HG03439 (cell line): ENCODE results near the gene SLC43A2.

Experiments used
- ATAC-seq: cut with Tn5 transposase; IDR thresholded peaks from one replicate; pipeline ENCODE4 v1.9.1; 2021; ENCODE audit warnings: mild to moderate bottlenecking, moderate library complexity; ENCODE audit not compliant: unreplicated experiment

SLC43A2 gene

DNA sequence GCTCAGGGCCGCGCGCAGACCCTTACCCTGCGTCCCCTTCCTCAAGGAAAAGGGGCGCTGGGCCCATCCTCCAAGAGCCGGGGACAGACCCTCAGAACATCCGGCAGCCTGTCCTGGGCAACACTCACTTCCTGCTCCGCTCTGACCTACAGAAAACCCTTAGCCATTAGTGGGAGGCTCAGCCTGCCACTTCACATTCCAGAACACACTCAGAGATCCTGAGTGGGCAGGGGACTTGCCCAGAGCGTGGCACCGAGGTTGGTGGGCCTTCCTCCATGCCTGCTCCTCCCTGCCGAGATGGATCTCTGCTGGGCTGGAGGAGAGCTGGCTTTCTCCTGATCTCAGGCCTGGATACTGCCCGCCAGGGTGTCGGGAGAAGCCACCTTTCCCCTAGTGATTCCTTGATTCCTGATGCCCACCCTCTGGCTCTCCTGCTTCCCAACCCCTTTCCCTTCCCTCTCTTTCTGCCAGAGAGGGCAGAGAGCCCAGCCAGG is 15.4 kb upstream of the SLC43A2 start:
- no peak for ATAC-seq

DNA sequence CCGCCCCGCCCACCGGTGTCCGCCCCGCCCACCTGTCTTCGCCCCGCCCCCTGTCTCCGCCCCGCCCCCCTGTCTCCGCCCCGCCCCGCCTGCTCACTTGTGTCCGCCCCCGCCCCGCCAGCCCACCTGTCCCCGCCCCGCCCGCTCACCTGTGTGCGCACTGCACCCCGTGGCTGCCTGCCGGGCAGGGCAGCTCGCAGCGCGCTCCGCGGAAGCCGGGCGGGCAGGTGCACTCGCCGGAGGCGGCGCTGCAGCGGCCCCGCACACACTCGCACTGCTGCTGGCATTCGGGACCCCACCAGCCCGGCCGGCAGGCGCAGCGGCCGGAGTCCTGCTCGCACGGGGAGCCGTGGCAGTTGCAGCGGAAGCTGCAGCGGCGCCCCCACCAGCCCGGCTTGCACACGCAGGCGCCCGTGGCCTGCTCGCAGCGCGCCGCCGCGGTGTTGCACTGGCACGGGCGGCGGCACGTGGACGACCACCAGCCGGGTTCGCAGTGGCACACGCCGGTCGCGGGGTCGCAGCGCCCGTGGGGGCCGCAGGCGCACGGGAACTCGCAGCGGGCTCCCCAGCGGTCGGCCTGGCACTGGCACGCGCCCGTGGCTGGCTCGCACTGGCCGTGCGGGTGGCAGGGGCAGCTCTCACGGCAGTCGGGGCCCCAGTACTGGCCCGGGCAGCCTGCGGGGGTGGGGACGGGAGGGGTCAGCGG is 14.8 kb upstream of the SLC43A2 start:
- ATAC-seq: no peak

DNA sequence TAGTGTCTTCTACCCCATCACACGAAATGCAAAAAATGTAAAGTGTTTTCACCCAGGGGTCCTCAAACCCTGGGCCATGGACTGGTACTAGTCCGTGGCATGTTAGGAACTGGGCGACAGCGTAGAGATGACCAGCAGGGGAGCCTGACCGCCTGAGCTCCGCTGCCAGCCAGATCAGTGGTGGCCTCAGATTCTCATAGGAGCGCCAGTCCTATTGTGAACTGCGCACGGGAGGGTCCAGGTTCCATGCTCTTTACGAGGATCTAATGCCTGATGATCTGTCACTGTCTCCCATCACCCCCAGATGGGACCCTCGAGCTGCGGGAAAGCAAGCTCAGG is 12.4 kb upstream of the SLC43A2 start:
- no peak for ATAC-seq

- no peak for ATAC-seq
These were observed 11.9 kb upstream of the SLC43A2 start for GRCh38 chr17:1640329-1641064.

GRCh38 chr17:1639549-1640180 is 11.0 kb upstream of the SLC43A2 start:
- no peak for ATAC-seq

DNA sequence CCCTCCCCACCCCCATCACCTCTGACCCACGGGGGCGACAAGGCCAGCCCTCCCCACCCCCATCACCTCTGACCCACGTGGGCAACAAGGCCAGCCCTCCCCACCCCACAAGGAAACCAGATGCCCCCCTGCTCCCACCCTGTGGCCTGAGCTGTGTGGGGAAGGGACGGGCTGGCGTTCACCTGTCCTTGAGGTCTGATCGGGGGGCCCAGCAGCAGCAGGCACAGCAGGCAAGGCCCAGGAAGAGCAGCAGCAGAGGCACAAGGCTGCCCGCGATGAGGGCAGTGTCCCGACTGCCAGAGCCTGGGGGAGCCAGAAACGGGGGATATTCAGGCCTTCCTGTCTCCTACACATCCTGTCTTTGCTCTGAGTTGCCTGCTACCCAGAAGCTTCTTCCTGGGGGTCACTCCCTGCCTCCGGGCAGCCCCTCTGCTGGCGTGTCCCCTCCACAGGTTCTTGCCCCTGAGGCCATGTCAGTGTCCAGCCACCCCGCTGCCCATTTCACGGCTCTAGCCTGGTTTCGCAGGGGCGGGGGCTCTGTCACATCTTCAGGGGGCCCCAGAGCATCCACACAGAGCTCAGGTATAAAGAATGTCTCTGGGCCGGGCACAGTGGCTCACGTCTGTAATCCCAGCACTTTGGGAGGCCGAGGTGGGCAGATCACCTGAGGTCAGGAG is 10.1 kb upstream of the SLC43A2 start:
- ATAC-seq: no peak

DNA sequence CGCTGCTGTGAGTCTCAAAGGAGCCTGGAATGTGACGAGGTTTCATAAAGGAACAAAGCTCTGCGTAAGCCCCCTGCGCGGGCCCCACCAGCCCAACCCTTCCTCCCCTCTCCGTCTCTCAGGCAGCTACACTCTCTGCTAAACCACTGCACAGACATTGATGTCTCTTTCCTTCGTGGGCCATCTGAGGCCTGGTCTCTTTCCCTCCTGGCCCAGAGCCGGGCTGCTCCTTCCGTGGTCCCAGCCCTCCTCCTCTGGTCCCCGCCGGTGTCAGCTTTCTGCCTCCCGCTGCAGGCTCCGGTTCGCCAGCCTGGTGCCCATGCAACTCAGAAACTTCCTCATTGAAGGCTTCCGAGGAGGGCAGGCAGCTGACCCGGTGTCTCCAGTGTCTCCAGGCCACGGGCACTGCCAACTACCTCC is 9.5 kb upstream of the SLC43A2 start:
- no peak for ATAC-seq

- ATAC-seq: no peak
These were observed 8.2 kb upstream of the SLC43A2 start for GRCh38 chr17:1636732-1637285.

DNA sequence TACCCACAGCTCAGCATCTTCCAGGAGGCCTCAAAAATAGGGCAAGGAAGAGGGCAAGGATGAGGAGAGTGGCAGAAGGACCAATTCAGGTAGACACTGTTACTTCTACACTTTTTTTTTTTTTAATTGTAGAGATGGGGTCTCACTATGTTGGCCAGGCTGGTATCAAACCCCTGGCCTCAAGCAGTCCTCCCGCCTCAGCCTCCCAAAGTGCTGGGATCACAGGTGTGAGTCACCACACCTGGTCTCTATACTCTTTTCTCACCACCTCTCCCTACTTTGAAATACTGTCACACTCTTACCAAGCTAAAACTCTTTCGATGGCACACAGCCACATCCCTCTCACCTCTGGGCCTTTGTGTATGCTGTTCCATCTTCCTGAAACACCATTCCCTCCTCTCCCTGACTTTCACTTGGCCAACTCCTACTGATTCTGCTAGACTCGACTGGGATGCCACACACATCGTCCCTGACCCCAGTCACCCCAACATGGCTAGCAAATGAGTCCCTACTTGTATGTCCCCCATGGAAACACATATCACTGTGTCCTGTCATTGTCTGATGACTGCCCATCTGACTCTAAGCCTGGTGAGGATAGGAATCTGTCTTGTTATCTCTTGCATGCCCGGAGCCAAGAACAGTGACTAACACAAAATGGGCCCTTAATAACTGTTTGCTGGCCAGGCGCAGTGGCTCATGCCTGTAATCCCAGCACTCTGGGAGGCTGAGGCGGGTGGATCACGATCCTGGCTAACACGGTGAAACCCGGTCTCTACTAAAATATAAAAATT is 7.2 kb upstream of the SLC43A2 start:
- ATAC-seq: no peak

DNA sequence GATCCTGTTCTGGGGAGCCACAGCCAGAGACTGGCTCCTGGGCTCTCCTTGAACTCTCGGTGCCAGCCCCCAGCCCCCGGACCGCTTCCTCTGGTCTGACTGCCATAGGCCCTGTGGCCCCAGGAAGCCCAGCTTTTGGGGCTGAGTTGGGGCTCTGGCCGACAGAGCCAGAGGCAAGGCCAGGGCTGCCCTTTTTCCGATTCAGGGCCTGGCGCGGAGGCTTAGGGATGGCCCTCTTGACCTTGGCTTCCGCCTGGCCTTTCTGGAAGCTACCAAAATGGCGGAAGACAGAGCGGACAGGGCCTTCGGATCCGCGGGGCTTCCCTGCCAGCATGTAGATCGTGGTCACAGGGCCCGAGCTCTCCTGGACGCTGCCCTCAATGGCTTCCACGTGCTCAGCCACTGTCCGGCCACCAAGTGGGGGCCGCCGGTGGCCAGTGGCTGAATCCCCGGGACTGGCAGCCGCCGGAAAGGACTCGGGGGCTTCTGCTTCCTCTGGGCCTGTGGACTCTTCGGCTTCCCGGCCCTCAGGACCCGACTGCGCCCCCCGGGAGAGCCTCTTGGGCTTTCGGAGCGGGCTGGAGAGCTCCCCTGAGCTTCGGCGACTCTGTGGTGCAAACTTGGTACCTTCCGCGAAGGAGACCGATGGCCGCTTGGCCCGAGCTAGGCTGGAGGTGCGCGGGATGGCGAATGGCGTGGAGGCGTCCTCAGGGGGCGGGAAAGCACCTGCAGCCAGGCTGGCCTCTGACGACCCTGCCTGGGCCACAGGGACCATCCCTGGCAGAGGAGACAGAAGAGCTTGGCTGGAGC is 6.4 kb upstream of the SLC43A2 start:
- no peak for ATAC-seq

GRCh38 chr17:1630662-1631061 is 2.0 kb upstream of the SLC43A2 start:
- no peak for ATAC-seq

DNA sequence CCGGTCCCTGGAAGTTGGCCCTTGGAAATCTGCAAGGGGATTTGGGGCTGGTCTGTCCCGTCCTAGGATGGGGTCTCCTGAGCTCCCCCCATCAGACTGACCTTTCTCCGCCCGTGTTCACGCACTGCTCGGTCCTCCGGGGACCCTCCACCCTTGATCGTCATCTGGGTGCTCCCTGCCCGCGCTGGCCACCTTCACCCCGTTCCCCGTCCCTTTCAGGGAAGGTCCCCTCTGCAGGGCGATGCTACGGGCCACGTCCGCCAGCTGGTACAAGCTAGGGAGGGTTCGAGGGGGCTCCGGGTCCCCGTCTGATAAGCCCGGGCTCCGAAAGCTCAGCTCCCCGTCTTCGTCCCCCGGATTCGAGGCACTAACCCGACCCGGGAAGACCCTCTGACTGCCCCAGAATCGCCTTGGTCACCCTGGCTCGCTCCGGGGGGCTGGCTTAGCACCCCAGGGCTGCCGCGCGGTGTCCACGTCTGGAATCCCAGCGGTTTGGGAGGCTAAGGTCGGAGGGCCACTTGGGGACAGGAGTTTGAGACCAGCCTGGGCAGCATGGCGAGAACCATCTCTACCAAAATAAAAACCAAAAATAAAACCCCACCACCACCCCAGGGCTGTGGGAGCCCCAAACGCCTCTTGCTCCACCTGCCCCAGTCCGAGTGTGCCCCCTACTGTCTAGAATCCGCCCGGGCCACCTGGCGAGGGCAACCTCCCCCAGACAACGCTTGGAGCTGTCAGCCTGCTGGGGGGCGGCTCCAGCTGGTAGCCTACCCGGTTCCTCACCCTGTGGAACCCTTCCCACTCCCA is 1.1 kb upstream of the SLC43A2 start:
- no peak for ATAC-seq

DNA sequence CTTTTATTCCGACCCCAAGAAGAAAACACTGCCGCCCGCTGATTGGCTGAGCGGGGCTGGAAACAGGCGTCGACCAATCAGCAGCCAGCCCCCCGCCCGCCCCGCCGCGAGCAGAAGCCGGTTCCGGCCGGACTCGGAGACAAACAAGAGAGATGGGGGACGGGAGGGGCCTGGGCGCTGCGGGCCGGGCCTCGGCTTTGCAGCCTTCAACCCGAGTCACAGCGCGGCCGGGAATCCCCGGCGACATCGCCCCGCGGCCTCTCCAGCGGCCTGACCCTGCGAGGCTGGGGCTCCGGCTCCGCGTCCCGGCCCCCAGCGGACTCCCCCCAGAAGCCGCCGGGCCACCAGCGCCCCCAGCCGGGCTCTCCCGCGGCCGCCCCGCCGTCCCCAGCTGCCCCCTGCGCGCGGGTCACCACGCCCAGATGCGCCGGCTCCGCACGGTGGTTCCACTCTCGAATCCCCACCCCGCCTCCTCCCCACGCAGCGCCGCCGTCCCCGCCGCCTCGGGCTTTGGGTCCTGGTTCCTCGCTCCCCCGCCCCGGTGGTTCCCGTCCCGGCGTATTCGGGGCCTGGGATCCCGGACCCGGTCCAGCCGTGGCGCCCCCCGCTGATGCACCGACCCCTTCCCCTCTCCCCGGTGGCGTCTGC is 346 bp upstream of the SLC43A2 start:
- peak; percentile 62 for ATAC-seq

GRCh38 chr17:1627182-1627981 is 1.3 kb downstream of the SLC43A2 start:
- no peak for ATAC-seq

DNA sequence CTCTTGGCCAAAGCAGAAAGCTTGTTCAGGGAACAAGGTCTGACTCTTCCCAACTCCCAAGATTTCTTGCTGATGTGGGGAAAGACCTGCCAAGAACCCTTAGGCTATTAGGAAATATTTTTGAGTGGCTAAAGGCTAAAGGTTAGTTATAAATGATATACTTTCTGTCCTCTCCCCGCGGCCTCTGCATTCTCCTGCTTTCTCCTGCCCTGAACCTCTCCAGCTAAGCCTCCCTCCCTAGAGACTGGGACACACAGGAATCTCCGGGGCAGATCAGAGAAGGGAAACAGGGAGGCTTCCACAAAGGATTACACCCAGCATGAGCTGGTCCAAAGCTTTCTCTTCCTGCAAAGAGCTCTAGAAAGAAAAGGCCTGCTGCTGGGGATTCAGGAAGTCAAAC is 2.3 kb downstream of the SLC43A2 start:
- ATAC-seq: no peak

DNA sequence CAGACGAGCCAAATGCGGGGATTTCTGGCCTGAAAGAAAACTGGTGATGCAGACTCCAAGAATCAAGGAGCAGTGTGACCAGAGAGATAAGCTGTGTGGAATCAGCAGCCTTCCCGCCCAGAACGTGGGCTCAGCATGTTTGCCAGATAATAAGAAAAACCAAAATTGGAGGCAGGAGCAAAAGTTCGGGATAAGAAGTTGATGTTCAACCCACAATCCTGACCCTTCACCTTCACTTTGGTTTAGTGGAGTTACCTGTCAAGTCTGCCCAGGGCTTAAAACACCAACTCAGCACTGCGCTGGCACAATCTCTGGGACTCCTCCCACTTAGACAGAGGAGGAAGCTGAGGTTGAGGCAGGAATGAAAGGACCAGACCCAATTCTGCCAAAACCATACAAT is 3.1 kb downstream of the SLC43A2 start:
- ATAC-seq: no peak

DNA sequence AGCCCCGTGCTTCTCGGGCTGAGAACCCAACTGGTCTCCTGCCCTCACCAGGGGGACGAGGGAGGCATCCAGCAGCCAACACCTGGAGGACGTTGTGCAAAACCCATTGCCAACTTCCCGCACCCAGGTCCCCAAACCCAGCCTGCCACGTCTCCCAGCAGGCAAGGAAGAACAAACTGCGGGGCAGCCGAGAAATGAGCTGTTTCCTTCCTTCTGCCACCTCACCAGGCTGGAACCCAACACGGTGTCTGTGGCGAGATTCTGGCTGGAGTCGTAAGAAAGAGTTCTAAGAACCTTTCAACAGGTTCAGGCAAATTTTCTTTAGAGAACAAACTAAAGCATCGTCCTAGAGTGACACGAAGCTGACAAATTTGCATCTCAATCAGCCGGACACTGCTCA is 3.6 kb downstream of the SLC43A2 start:
- ATAC-seq: no peak
